GM12891 (cell line): ENCODE measurements around the gene RASSF6.
"Not testable (repeated sequence)": the region's sequence is repeated elsewhere in the genome, so short reads cannot be mapped to it uniquely, and the experiment has no call there.

Experiments used
- DNase-seq: peaks from one replicate; pipeline ENCODE4 v3.0.0; 2011; ENCODE audit warnings: low spot score; ENCODE audit not compliant: insufficient read length
- FAIRE-seq: peaks from 2 replicates; lab custom pipeline; 2011; peaks lifted over from hg19 to GRCh38; lab: Jason Lieb, UNC
- PAX5 ChIP-seq: IDR thresholded peaks from 2 replicates; pipeline ENCODE4 v1.6.1; 2011; ENCODE audit warnings: low read length, moderate library complexity, mild to moderate bottlenecking; ENCODE audit not compliant: insufficient read depth, severe bottlenecking
- POLR2A ChIP-seq: IDR thresholded peaks from 2 replicates; pipeline ENCODE4 v1.6.1; 2011; ENCODE audit warnings: low read depth, low read length, control low read depth
- POLR2AphosphoS5 ChIP-seq: IDR thresholded peaks from 2 replicates; pipeline ENCODE4 v1.6.1; 2011; ENCODE audit warnings: low read depth, low read length, control low read depth
- POU2F2 ChIP-seq: IDR thresholded peaks from 2 replicates; pipeline ENCODE4 v1.6.1; 2011; ENCODE audit warnings: low read depth, mild to moderate bottlenecking, control low read depth, low read length, moderate library complexity
- SPI1 ChIP-seq: IDR thresholded peaks from 2 replicates; pipeline ENCODE4 v1.6.1; 2011; ENCODE audit warnings: low read depth, low read length, control low read depth
- TAF1 ChIP-seq: IDR thresholded peaks from 2 replicates; pipeline ENCODE4 v1.6.1; 2011; ENCODE audit warnings: low read depth, low read length, control low read depth

The RASSF6 gene

GRCh38 chr4:73653695-73654106, 33.5 kb upstream of the RASSF6 start:
- DNase-seq = peak; percentile 8
- peak; percentile 76 for FAIRE-seq
- TF ChIP-seq SPI1 = no peak
- no peak for TF ChIP-seq POU2F2
- no peak for TF ChIP-seq PAX5
- no peak for TF ChIP-seq TAF1

- no peak for FAIRE-seq
- no peak for DNase-seq
Observed at GRCh38 chr4:73650250-73650649, 30.0 kb upstream of the RASSF6 start.

DNA sequence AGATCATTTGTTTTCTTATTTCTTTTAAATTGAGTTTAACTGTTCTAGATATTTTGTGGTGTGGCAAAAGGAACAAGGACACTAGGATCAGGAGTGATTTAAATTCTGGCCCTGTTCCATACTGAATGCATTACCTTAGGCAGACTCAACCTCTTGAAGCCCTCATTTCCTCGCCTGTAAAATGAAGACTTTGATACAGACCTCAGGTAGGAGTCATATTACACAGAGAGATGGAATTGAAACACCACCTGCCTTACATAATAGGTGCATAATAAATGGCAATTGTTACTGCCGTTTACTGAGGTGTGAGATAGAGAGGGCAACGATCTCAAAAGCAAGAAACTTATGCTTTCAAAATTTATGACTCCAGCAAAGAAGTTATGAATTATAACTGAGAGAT, 28.2 kb upstream of the RASSF6 start:
- TF ChIP-seq POU2F2 (no peak), PAX5 (no peak), POLR2AphosphoS5 (no peak), TAF1 (no peak), SPI1 (no peak), POLR2A (no peak)
- DNase-seq (no peak), FAIRE-seq (no peak)

More at GRCh38 chr4:73650250-73650649, 30.0 kb upstream of the RASSF6 start:
- no peak for TF ChIP-seq SPI1
- no peak for TF ChIP-seq TAF1
- TF ChIP-seq POLR2AphosphoS5 = no peak
- TF ChIP-seq POU2F2 = no peak
- TF ChIP-seq POLR2A = no peak
- no peak for TF ChIP-seq PAX5

- TF ChIP-seq SPI1 (no peak), POLR2A (no peak), PAX5 (no peak), POLR2AphosphoS5 (no peak), TAF1 (no peak), POU2F2 (no peak)
- FAIRE-seq (no peak), DNase-seq (no peak)
Observed at GRCh38 chr4:73646117-73646516, 25.9 kb upstream of the RASSF6 start.

- no peak for DNase-seq
- FAIRE-seq = no peak
- TF ChIP-seq PAX5 (no peak), SPI1 (no peak), POLR2AphosphoS5 (no peak), TAF1 (no peak), POLR2A (no peak), POU2F2 (no peak)
Observed at GRCh38 chr4:73631565-73632226, 11.5 kb upstream of the RASSF6 start.

DNA sequence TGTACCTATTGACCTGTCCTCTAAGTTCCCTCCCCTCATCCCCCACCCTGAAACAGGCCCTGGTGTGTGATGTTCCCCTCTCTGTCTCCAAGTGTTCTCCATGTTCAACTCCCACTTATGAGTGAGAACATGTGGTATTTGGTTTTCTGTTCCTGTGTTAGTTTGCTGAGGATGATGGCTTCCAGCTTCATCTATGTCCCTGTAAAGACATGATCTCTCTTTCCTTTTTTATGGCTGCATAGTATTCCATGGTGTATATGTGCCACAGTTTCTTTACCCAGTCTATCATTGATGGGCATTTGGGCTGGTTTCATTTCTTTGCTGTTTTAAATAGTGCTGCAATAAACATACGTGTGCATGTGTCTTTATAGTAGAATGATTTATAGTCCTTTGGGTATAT, 8.6 kb upstream of the RASSF6 start:
- not testable (repeated sequence) for DNase-seq, FAIRE-seq

DNA sequence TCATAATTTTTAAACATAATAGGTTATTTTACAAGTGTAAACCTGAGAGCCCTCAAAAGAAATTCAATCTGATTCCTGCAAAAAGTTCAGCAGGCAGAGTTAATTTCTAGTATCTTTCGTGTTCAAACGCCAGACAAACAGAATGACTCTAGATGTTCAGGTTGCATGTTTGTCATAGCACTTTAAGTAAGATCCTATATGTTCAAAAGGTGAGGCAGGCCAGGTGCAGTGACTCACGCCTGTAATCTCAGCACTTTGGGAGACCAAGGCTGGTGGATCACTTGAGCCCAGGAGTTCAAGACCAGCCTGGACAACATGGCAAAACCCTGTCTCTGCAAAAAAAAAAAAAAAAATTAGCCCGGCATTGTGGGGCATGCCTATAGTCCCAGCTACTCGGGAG, 1.1 kb upstream of the RASSF6 start:
- no peak for DNase-seq
- TF ChIP-seq POLR2AphosphoS5 (no peak), PAX5 (no peak), POU2F2 (no peak)
- FAIRE-seq = no peak

- FAIRE-seq = no peak
- TF ChIP-seq POLR2A (no peak), PAX5 (no peak)
- DNase-seq = no peak
Observed at GRCh38 chr4:73619346-73619745, 890 bp downstream of the RASSF6 start.

DNA sequence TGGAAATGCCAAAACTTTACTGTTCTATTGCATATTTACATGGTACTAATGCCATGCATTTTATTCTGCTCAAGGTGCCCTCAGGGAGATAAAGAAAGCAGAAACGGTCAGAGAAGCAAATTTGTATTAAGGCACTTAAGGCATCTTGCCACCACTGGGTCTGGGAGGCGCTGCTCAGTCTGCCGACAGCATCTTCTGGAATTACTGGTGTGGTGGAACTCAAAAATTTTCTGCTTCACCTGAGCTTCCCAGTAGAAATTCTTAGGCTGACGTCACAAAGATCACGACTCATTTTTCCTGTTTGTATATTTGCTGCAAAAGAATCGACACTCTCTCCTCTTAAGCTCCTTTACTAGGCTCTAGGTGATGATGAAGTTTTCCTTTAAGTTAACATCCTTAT, 3.0 kb downstream of the RASSF6 start:
- no peak for FAIRE-seq

GRCh38 chr4:73615613-73616012, 4.6 kb downstream of the RASSF6 start:
- FAIRE-seq = no peak
- DNase-seq = no peak

More for the DNA sequence above, 3.0 kb downstream of the RASSF6 start:
- DNase-seq = no peak
- TF ChIP-seq SPI1 (no peak), PAX5 (no peak), POLR2AphosphoS5 (no peak), POU2F2 (no peak), POLR2A (no peak), TAF1 (no peak)

DNA sequence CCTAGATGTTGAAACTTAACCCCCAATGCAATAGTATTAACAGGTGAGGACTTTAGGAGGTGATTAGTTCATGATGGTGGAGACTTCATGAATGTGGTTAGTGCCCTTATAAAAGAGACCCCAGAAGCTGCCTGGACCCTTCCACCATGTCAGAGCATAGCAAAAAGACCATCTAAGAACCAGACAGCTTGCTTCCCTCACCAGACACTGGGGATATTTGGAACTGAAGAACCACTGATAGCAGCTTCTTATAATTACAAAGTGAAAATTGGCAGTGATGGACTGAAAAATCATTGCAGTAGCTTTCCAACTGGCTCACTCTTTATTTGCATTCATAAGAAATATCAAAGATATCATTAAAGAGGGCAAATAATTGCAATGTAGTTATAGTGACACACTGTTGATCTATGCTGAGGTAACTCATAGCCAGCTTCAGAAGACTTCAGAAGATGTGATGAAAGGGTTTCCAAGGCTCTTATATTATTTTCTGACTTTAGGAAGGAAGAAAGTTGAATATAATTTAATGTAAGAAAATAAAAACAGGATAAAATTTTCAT, 5.8 kb downstream of the RASSF6 start:
- no peak for FAIRE-seq
- TF ChIP-seq SPI1 (no peak), POLR2A (no peak), POU2F2 (no peak), TAF1 (no peak), PAX5 (no peak), POLR2AphosphoS5 (no peak)
- no peak for DNase-seq

More at GRCh38 chr4:73615613-73616012, 4.6 kb downstream of the RASSF6 start:
- TF ChIP-seq TAF1 = no peak
- TF ChIP-seq POU2F2 = no peak
- TF ChIP-seq SPI1 = no peak
- no peak for TF ChIP-seq PAX5
- no peak for TF ChIP-seq POLR2AphosphoS5
- no peak for TF ChIP-seq POLR2A
